Endothelial cell (in vitro differentiated cells): Measurements from ENCODE around the gene MB. TPM values are rescaled to one million over a fixed set of nuclear protein-coding genes. Genes with fewer than 3 reads are reported as not detected.

Experiments used
- DNase-seq: peaks from one replicate; pipeline ENCODE4 v3.0.0; 2021; ENCODE audit warnings: low spot score
- H3K27ac Mint-ChIP-seq: one replicate; pipeline ENCODE4 v1.8.0; 2021; ENCODE audit warnings: mixed read lengths, inconsistent platforms; ENCODE audit not compliant: unreplicated experiment
- H3K27me3 Mint-ChIP-seq: one replicate; pipeline ENCODE4 v1.8.0; 2021; ENCODE audit warnings: mild to moderate bottlenecking, moderate library complexity, mixed read lengths, inconsistent platforms; ENCODE audit not compliant: unreplicated experiment
- H3K36me3 Mint-ChIP-seq: one replicate; pipeline ENCODE4 v1.8.0; 2021; ENCODE audit warnings: mild to moderate bottlenecking, low read depth, mixed read lengths, inconsistent platforms; ENCODE audit not compliant: unreplicated experiment
- H3K4me1 Mint-ChIP-seq: one replicate; pipeline ENCODE4 v1.8.0; 2021; ENCODE audit warnings: mild to moderate bottlenecking, mixed read lengths, inconsistent platforms; ENCODE audit not compliant: unreplicated experiment
- H3K4me3 Mint-ChIP-seq: one replicate; pipeline ENCODE4 v1.8.0; 2021; ENCODE audit warnings: mild to moderate bottlenecking, mixed read lengths, inconsistent platforms; ENCODE audit not compliant: unreplicated experiment
- H3K9me3 Mint-ChIP-seq: one replicate; pipeline ENCODE4 v1.8.0; 2021; ENCODE audit warnings: mixed read lengths, inconsistent platforms; ENCODE audit not compliant: unreplicated experiment
- total RNA-seq: library from RNA; stranded (reverse); fragmentation: NEBNext Ultra II Directional; extraction: Animal tissue kit (Norgen Biotek cat#: 25700); gene quantifications from one replicate; pipeline ENCODE4 v1.2.1, GENCODE V29; 2021; ENCODE audit not compliant: unreplicated experiment
- TF ChIP-seq, protein P1 (sequence below): fragments of 200-600 bp; sonication (generic); IDR thresholded peaks from one replicate; pipeline ENCODE4 v1.5.0; 2021; ENCODE audit warnings: antibody characterized with exemption; ENCODE audit not compliant: unreplicated experiment

Gene MB
- total RNA-seq, 1 donor from 2014 or later: not detected

DNA sequence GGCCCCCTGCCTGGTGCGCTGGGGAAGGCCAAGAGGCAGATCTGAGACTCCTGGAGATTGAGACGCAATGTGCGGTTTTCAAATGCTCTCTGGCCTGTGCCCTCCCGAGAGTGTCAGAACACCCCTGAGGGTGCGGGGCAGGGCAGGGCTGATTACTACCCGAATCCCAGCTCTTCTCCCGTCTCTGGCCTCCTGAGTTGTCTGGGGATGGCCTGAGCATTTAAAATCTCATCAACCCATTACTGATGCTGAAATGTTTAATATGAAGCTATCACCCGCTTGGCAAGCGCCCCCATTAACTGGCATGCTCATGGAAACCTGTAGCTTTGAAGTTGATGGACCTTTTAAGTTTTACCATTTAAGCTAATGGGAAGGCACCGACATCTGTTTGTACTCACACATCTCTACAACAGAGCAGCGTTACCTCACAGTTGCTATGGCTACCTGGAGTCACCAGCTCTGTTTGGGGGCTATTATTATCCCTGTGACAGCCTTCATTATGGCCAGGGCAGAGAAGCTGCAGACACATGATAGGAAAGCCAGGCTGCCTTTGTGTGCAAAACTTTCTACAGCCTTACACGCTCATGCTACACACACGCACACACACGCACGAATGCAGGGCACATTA, 3.6 kb upstream of the MB start:
- Mint-ChIP-seq H3K27me3 (peaks cover 3% of the 10 kb centered on the region), H3K4me3 (no peak overlapping the region), H3K27ac (peak overlapping the region; percentile 20), H3K4me1 (no peaks in the 10 kb centered on the region), H3K9me3 (no peaks in the 10 kb centered on the region), H3K36me3 (no peaks in the 10 kb centered on the region)
- no peak for DNase-seq
- TF ChIP-seq, protein P1, sequence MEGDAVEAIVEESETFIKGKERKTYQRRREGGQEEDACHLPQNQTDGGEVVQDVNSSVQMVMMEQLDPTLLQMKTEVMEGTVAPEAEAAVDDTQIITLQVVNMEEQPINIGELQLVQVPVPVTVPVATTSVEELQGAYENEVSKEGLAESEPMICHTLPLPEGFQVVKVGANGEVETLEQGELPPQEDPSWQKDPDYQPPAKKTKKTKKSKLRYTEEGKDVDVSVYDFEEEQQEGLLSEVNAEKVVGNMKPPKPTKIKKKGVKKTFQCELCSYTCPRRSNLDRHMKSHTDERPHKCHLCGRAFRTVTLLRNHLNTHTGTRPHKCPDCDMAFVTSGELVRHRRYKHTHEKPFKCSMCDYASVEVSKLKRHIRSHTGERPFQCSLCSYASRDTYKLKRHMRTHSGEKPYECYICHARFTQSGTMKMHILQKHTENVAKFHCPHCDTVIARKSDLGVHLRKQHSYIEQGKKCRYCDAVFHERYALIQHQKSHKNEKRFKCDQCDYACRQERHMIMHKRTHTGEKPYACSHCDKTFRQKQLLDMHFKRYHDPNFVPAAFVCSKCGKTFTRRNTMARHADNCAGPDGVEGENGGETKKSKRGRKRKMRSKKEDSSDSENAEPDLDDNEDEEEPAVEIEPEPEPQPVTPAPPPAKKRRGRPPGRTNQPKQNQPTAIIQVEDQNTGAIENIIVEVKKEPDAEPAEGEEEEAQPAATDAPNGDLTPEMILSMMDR: no peak

DNA sequence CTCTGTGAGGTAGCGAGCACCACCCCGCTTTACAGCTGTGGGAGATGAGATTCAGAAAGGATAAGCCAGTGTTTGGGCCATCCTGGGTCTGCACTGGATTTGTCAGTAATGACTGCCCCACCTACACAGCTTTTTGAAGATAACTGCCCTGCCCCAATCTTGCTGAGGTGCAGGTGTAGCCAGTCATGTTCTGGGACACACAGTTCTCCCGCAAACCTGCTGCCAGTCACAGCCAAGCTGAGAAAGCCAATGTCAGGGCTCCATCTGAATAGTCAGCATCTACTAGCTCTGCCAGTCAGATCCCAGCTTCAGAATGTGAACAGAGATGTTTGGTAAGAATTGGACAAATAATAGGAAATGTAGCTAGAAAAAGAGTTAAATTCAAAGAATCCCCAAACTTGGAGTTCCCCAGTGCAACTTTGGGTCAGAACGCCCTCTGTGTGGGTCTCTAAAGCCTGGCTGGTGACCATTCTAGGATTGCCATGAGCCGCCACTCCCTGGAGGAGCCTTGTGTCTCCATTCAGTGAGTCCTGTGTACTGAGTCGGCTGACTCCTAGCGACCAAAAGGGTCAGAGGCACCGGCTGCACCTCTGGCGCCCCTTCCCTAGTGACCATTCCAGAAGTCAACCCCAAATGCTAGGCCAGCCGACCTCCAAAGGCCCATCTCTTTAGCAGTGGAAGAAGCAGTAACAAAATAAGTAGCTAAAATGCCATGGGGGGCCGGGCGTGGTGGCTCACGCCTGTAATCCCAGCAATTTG, 2.4 kb upstream of the MB start:
- no peaks in the 10 kb centered on the region for H3K36me3 Mint-ChIP-seq
- DNase-seq: no peak
- TF ChIP-seq, protein P1: no peak

DNA sequence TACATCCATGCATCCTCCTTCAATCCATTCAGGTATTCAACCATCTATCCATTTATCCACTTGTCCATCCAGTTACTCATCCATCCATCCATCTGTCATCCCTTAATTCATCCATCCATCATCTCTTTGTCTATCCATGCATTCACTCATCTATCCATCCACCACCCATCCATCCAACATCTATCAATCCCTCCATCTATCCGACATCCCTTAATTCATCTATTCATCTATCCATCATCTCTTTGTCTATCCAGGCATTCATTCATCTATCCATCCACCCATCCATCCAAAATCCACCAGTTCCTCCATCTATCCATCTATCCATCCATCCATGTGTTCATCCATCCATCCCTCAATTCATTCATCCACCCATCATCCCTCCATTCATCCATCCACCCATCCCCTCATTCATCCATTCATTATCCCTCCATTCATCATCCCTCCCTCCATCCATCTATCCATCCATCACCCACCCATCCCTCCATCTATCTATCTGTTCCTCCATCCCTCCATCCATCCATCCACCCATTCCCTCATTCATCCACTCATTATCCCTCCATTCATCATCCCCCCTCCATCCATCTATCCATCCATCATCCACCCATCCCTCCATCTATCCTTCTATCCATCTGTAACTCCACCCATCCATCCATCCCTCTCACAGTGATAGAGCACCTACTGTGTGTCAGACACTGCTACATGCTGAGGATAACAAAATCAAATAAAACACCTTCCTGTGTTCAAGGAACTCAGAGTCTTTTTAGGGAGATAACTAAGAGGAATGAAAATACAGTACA, 1.5 kb upstream of the MB start:
- Mint-ChIP-seq H3K27ac (no peak overlapping the region), H3K27me3 (peaks cover 8% of the 10 kb centered on the region), H3K36me3 (no peaks in the 10 kb centered on the region), H3K4me1 (no peaks in the 10 kb centered on the region), H3K4me3 (no peak overlapping the region), H3K9me3 (no peaks in the 10 kb centered on the region)
- no peak for DNase-seq
- TF ChIP-seq, protein P1: no peak

More for the DNA sequence above, 2.4 kb upstream of the MB start:
- Mint-ChIP-seq H3K9me3 (no peaks in the 10 kb centered on the region), H3K4me1 (no peaks in the 10 kb centered on the region), H3K27ac (no peak overlapping the region), H3K4me3 (no peak overlapping the region), H3K27me3 (peaks cover 7% of the 10 kb centered on the region)

DNA sequence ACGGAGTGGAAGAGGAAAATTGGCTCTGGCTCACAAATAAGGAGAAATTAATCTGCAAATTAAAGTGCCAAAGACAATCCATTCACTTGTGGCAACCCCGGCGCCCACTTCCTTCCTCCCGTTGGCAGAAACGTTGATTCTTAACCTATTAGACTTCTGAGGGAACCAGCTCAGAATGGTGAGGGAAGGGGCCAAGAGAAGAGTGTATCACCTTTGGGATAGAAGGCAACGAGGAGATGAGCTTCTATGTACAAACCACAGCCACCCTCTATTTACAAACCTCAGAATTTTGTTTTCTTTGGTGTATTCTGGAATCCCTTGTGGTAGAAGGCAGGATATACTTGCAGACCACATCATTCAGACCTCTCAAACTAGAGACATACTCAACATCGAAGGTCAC, 1.1 kb downstream of the MB start:
- H3K4me3 Mint-ChIP-seq: no peak overlapping the region
- H3K4me1 Mint-ChIP-seq: no peaks in the 10 kb centered on the region
- peaks cover 4% of the 10 kb centered on the region for H3K27me3 Mint-ChIP-seq
- no peaks in the 10 kb centered on the region for H3K36me3 Mint-ChIP-seq
- DNase-seq: no peak
- TF ChIP-seq, protein P1: no peak
- no peaks in the 10 kb centered on the region for H3K9me3 Mint-ChIP-seq
- H3K27ac Mint-ChIP-seq: no peak overlapping the region
